ENCODE results near the gene BMP7. TPM values are rescaled to one million over a fixed set of nuclear protein-coding genes. Genes with fewer than 3 reads are reported as not detected.

Gene BMP7
- total and polyA plus RNA-seq, 2 of the 13 experiments (the other 11 are each of a cell fraction or from before 2014, with no cell fraction given): not detected

DNA sequence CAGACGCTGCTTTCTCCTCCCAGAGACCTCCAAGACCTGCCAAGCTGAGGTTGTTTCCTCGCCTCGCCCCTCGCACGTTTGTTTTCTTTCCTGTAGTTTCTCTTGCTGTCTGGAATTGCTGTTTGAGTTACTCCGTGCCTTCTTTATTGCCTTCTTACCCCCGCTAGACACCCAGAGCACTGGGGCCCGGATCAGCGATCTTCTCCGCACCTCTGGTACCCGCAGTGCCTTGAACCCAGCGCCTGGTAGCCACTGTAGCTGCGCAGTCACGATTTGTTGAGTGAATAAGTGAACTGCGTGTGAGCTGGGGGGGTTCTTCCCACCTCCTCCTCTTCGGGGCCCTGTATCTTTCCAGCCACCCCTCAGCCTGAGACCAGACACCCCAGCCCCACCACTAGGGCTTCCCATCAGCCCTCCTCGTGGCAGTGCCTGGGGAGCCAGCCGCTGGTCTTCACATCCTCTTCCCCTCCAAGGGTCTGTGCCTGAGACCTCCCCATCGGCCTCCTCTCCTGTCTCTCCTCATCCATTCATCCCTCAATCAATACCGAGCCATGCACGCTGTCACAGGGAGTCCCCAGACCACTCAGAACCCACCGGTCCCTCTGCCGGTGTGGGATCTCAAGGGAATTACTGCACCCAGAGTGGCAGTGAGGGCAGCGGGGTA, 849 bp upstream of the BMP7 start:
- FAIRE-seq: no peak
- peaks cover 23% of the 10 kb centered on the region for H3K4me1 ChIP-seq (ENCODE audit: insufficient read depth, low read length)
- DNase-seq (ENCODE audit: low spot score): no peak
- no TSS peak for BruUV-seq (replicated peaks)
- H3K9me3 ChIP-seq (ENCODE audit: low read length): no peaks in the 10 kb centered on the region
- H3K27me3 ChIP-seq (ENCODE audit: control insufficient read depth in 1 of 2, insufficient read depth in 2 of 2, low read length in 2 of 2): peaks cover 43 to 95% of the 10 kb centered on the region in 2 experiments
- in situ Hi-C loops (cut with HindIII; ENCODE audit: extremely low pct_ligation_motif_present, low pct_unique_long_range_greater_than_20kb): no loop called here
- H3K36me3 ChIP-seq (replicated peaks in 1 of 2; ENCODE audit: control insufficient read depth in 1 of 2, insufficient read depth in 2 of 2, low read length in 2 of 2): no peaks in the 10 kb centered on the region
- H3K4me3 ChIP-seq (replicated peaks in 1 of 3; ENCODE audit: insufficient read depth in 1 of 3, low read depth in 2 of 3, low read length in 3 of 3): no peak overlapping the region
- no peak overlapping the region for H3K27ac ChIP-seq (ENCODE audit: extremely low read length, insufficient read depth, low read length)
- H2AFZ ChIP-seq (ENCODE audit: low read length): no peak overlapping the region
- H4K20me1 ChIP-seq (ENCODE audit: insufficient read depth, low read length): peaks cover 26% of the 10 kb centered on the region; the same call in 1 of the 2 replicates
- H3K9ac ChIP-seq (ENCODE audit: insufficient read depth, low read depth, low read length): no peak overlapping the region
- no peak overlapping the region for H3K4me2 ChIP-seq (ENCODE audit: low read depth, low read length)
- TF ChIP-seq MZF1 (CRISPR knock-in tag; IDR thresholded peaks at IDR 0.05; ENCODE audit: borderline replicate concordance) (no peak), ZNF468 (CRISPR knock-in tag; IDR thresholded peaks at IDR 0.05) (no peak), MBD4 (IDR thresholded peaks at IDR 0.05; ENCODE audit: borderline replicate concordance, low read length) (no peak), XRCC5 (optimal IDR thresholded peaks at IDR 0.05; ENCODE audit: low read length) (no peak), KLF11 (CRISPR knock-in tag; IDR thresholded peaks at IDR 0.05) (no peak), KLF13 (CRISPR knock-in tag; IDR thresholded peaks at IDR 0.05) (no peak), IRF2 (CRISPR knock-in tag; IDR thresholded peaks at IDR 0.05) (no peak), ZNF737 (CRISPR knock-in tag; IDR thresholded peaks at IDR 0.05; ENCODE audit: borderline replicate concordance) (no peak), ZSCAN9 (CRISPR knock-in tag; IDR thresholded peaks at IDR 0.05; ENCODE audit: borderline replicate concordance) (no peak), ZNF251 (CRISPR knock-in tag; IDR thresholded peaks at IDR 0.05) (no peak), HOXA5 (CRISPR knock-in tag; IDR thresholded peaks at IDR 0.05) (no peak), ZNF253 (CRISPR knock-in tag; IDR thresholded peaks at IDR 0.05; ENCODE audit: borderline replicate concordance) (no peak), ZNF75D (CRISPR knock-in tag; IDR thresholded peaks at IDR 0.05; ENCODE audit: borderline replicate concordance) (no peak), KDM2A (CRISPR knock-in tag; IDR thresholded peaks at IDR 0.05; ENCODE audit: borderline replicate concordance, low read depth) (no peak), ZMAT3 (CRISPR knock-in tag; conservative IDR thresholded peaks at IDR 0.05) (no peak), KDM1A (CRISPR knock-in tag; IDR thresholded peaks at IDR 0.05) (no peak)
- TF ChIP-seq, protein P1, sequence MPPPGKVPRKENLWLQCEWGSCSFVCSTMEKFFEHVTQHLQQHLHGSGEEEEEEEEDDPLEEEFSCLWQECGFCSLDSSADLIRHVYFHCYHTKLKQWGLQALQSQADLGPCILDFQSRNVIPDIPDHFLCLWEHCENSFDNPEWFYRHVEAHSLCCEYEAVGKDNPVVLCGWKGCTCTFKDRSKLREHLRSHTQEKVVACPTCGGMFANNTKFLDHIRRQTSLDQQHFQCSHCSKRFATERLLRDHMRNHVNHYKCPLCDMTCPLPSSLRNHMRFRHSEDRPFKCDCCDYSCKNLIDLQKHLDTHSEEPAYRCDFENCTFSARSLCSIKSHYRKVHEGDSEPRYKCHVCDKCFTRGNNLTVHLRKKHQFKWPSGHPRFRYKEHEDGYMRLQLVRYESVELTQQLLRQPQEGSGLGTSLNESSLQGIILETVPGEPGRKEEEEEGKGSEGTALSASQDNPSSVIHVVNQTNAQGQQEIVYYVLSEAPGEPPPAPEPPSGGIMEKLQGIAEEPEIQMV (CRISPR knock-in tag; IDR thresholded peaks at IDR 0.05; ENCODE audit: low read depth): no peak
- TF ChIP-seq, protein P2, sequence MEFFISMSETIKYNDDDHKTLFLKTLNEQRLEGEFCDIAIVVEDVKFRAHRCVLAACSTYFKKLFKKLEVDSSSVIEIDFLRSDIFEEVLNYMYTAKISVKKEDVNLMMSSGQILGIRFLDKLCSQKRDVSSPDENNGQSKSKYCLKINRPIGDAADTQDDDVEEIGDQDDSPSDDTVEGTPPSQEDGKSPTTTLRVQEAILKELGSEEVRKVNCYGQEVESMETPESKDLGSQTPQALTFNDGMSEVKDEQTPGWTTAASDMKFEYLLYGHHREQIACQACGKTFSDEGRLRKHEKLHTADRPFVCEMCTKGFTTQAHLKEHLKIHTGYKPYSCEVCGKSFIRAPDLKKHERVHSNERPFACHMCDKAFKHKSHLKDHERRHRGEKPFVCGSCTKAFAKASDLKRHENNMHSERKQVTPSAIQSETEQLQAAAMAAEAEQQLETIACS (CRISPR knock-in tag; IDR thresholded peaks at IDR 0.05): no peak
- TF ChIP-seq, protein P3, sequence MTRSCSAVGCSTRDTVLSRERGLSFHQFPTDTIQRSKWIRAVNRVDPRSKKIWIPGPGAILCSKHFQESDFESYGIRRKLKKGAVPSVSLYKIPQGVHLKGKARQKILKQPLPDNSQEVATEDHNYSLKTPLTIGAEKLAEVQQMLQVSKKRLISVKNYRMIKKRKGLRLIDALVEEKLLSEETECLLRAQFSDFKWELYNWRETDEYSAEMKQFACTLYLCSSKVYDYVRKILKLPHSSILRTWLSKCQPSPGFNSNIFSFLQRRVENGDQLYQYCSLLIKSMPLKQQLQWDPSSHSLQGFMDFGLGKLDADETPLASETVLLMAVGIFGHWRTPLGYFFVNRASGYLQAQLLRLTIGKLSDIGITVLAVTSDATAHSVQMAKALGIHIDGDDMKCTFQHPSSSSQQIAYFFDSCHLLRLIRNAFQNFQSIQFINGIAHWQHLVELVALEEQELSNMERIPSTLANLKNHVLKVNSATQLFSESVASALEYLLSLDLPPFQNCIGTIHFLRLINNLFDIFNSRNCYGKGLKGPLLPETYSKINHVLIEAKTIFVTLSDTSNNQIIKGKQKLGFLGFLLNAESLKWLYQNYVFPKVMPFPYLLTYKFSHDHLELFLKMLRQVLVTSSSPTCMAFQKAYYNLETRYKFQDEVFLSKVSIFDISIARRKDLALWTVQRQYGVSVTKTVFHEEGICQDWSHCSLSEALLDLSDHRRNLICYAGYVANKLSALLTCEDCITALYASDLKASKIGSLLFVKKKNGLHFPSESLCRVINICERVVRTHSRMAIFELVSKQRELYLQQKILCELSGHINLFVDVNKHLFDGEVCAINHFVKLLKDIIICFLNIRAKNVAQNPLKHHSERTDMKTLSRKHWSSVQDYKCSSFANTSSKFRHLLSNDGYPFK (CRISPR knock-in tag; IDR thresholded peaks at IDR 0.05; ENCODE audit: borderline replicate concordance): no peak
- POLR2A ChIA-PET: no interaction called here
- no peak for ATAC-seq
- WGBS (ENCODE audit: low lambda C conversion rate): 32% methylated on average over 24 of the region's 24 CpGs
- no peaks in the 10 kb centered on the region for H3K79me2 ChIP-seq (ENCODE audit: insufficient read depth, low read length)
- intact Hi-C loops (cut with micrococcal nuclease; ENCODE audit: unreplicated experiment): no loop called here
- CTCF ChIA-PET (ENCODE audit: low intra/inter-chr PET ratio, low total read pairs): no interaction called here
